ENCODE results near the gene ENTR1. TPM values are rescaled to one million over a fixed set of nuclear protein-coding genes. Genes with fewer than 3 reads are reported as not detected.

ENTR1 gene
- polyA plus RNA-seq, 1 donor from 2014 or later = 63.7 TPM

- Histone ChIP-seq H4K20me1 (ENCODE audit: insufficient read depth) (no peaks in the 10 kb centered on the region), H2AFZ (ENCODE audit: low read depth, low read length) (no peak overlapping the region), H3K79me2 (replicated peaks; ENCODE audit: insufficient read depth, low read length) (no peaks in the 10 kb centered on the region), H3K9me3 (ENCODE audit: low read length) (no peaks in the 10 kb centered on the region), H3K36me3 (ENCODE audit: insufficient read depth, low read length) (no peaks in the 10 kb centered on the region), H3K9ac (ENCODE audit: low read length) (no peak overlapping the region), H3K4me2 (ENCODE audit: low read length) (no peak overlapping the region), H3K4me3 (ENCODE audit: low read length) (no peak overlapping the region), H3K27me3 (ENCODE audit: insufficient read depth, low read depth, low read length) (no peaks in the 10 kb centered on the region), H3K9me2 (ENCODE audit: insufficient read depth, low read length) (no peaks in the 10 kb centered on the region), H3F3A (ENCODE audit: insufficient read depth, low read length, poor library complexity, severe bottlenecking) (no peaks in the 10 kb centered on the region), H3K27ac (ENCODE audit: low read length) (no peak overlapping the region)
- TF ChIP-seq RAD21 (conservative IDR thresholded peaks at IDR 0.05) (no peak), POLR2AphosphoS5 (IDR thresholded peaks at IDR 0.05) (no peak), REST (IDR thresholded peaks at IDR 0.05; ENCODE audit: borderline replicate concordance) (no peak), EP300 (conservative IDR thresholded peaks at IDR 0.05; ENCODE audit: poor library complexity, severe bottlenecking) (no peak)
Observed at GRCh38 chr9:136374183-136374575, 36.2 kb downstream of the ENTR1 start.

GRCh38 chr9:136373300-136374182 is 36.9 kb downstream of the ENTR1 start, which contains the start of gene CARD9:
CARD9 (minus strand) TSS chr9:136373669; CDS start chr9:136372078, 1,591 bp downstream.
- H4K20me1 ChIP-seq (ENCODE audit: insufficient read depth) = no peaks in the 10 kb centered on the region
- H3K79me2 ChIP-seq (replicated peaks; ENCODE audit: insufficient read depth, low read length) = no peaks in the 10 kb centered on the region
- no peak within 1 kb of the TSS for H3K27ac ChIP-seq (ENCODE audit: low read length)
- TF ChIP-seq TAF1 (IDR thresholded peaks at IDR 0.05; ENCODE audit: low read depth) (no peak), CTCF (IDR thresholded peaks at IDR 0.05; ENCODE audit: poor library complexity, severe bottlenecking) (no peak), SMC3 (conservative IDR thresholded peaks at IDR 0.05; ENCODE audit: poor library complexity) (no peak), MXI1 (conservative IDR thresholded peaks at IDR 0.05; ENCODE audit: poor library complexity, severe bottlenecking) (no peak), POLR2AphosphoS5 (IDR thresholded peaks at IDR 0.05) (no peak)
- H3K36me3 ChIP-seq (ENCODE audit: insufficient read depth, low read length) = no peaks in the 10 kb centered on the region
- H3K9me2 ChIP-seq (ENCODE audit: insufficient read depth, low read length) = no peaks in the 10 kb centered on the region
- H2AFZ ChIP-seq (ENCODE audit: low read depth, low read length) = no peak within 1 kb of the TSS
- no peaks in the 10 kb centered on the region for H3K27me3 ChIP-seq (ENCODE audit: insufficient read depth, low read depth, low read length)
- no peaks in the 10 kb centered on the region for H3K9me3 ChIP-seq (ENCODE audit: low read length)
- H3K9ac ChIP-seq (ENCODE audit: low read length) = no peak within 1 kb of the TSS
- no peak within 1 kb of the TSS for H3K4me2 ChIP-seq (ENCODE audit: low read length)
- H3F3A ChIP-seq (ENCODE audit: insufficient read depth, low read length, poor library complexity, severe bottlenecking) = no peaks in the 10 kb centered on the region
- H3K4me3 ChIP-seq (ENCODE audit: low read length) = no peak within 1 kb of the TSS

All from neural cell (in vitro differentiated cells).